Measurements from ENCODE around the gene LRMDA.

Gene LRMDA

GRCh38 chr10:75876710-75877109 lies 445.3 kb downstream of the LRMDA start:
- no peak for DNase-seq (ENCODE audit: low read depth)

- DNase-seq (ENCODE audit: low read depth), result no peak
Measured at GRCh38 chr10:75877877-75878276, 446.5 kb downstream of the LRMDA start.

- DNase-seq (ENCODE audit: low read depth), result no peak
Measured at GRCh38 chr10:75878586-75878985, 447.2 kb downstream of the LRMDA start.

GRCh38 chr10:75880031-75880775 lies 448.8 kb downstream of the LRMDA start:
- DNase-seq (ENCODE audit: low read depth), result no peak

- no peak for DNase-seq (ENCODE audit: low read depth)
Measured at GRCh38 chr10:75883081-75884072, 452.0 kb downstream of the LRMDA start.

GRCh38 chr10:75884808-75885207 lies 453.4 kb downstream of the LRMDA start:
- no peak for DNase-seq (ENCODE audit: low read depth)

- DNase-seq (ENCODE audit: low read depth), result no peak
Measured at GRCh38 chr10:75887369-75887768, 455.9 kb downstream of the LRMDA start.

- DNase-seq (ENCODE audit: low read depth), result no peak
Measured at GRCh38 chr10:75887992-75888680, 456.7 kb downstream of the LRMDA start.

- no peak for DNase-seq (ENCODE audit: low read depth)
Measured at GRCh38 chr10:75889051-75889450, 457.6 kb downstream of the LRMDA start.

- DNase-seq (ENCODE audit: low read depth), result no peak
Measured at GRCh38 chr10:75894761-75895160, 463.3 kb downstream of the LRMDA start.

GRCh38 chr10:75895259-75895658 lies 463.8 kb downstream of the LRMDA start:
- no peak for DNase-seq (ENCODE audit: low read depth)

GRCh38 chr10:75899816-75900390 lies 468.5 kb downstream of the LRMDA start:
- DNase-seq (ENCODE audit: low read depth), result no peak

- no peak for DNase-seq (ENCODE audit: low read depth)
Measured at GRCh38 chr10:75902816-75903215, 471.4 kb downstream of the LRMDA start.

- no peak for DNase-seq (ENCODE audit: low read depth)
Measured at GRCh38 chr10:75904499-75905283, 473.3 kb downstream of the LRMDA start.

- DNase-seq (ENCODE audit: low read depth), result no peak
Measured at GRCh38 chr10:75905490-75905889, 474.1 kb downstream of the LRMDA start.

GRCh38 chr10:75910032-75910431 lies 478.6 kb downstream of the LRMDA start:
- no peak for DNase-seq (ENCODE audit: low read depth)

GRCh38 chr10:75911426-75911825 lies 480.0 kb downstream of the LRMDA start:
- DNase-seq (ENCODE audit: low read depth), result no peak

- no peak for DNase-seq (ENCODE audit: low read depth)
Measured at GRCh38 chr10:75916906-75917305, 485.5 kb downstream of the LRMDA start.

GRCh38 chr10:75919913-75920312 lies 488.5 kb downstream of the LRMDA start:
- DNase-seq (ENCODE audit: low read depth), result no peak

GRCh38 chr10:75922435-75922834 lies 491.0 kb downstream of the LRMDA start:
- DNase-seq (ENCODE audit: low read depth), result no peak

GRCh38 chr10:75924309-75924902 lies 493.0 kb downstream of the LRMDA start:
- no peak for DNase-seq (ENCODE audit: low read depth)

Measured in stimulated activated CD8-positive, alpha-beta memory T cell treated with anti-CD3 and anti-CD28 coated beads, Interleukin-7, amount 100 ng/mL, for 24 hours (primary cell).